Activated naive CD4-positive, alpha-beta T cell treated with anti-CD3 and anti-CD28 coated beads, Interleukin-2, amount 50 U/mL, for 16 hours (primary cell): Measurements from ENCODE around the gene PGGT1B.
"Not testable (repeated sequence)": the region's sequence is repeated elsewhere in the genome, so short reads cannot be mapped to it uniquely, and the experiment has no call there.

ENCODE experiments used
- DNase-seq: peaks from one replicate; pipeline ENCODE4 v3.0.0-alpha.2; 2020

The PGGT1B gene

GRCh38 chr5:115257981-115258380 lies 4.7 kb downstream of the PGGT1B start:
- no peak for DNase-seq

- DNase-seq: not testable (repeated sequence)
Observed at GRCh38 chr5:115249379-115249778, 13.3 kb downstream of the PGGT1B start.

- DNase-seq: no peak
Observed at GRCh38 chr5:115246361-115246991, 16.2 kb downstream of the PGGT1B start.

GRCh38 chr5:115243412-115243811 lies 19.3 kb downstream of the PGGT1B start:
- no peak for DNase-seq

GRCh38 chr5:115241881-115242642 lies 20.6 kb downstream of the PGGT1B start:
- no peak for DNase-seq

GRCh38 chr5:115237066-115237465 lies 25.6 kb downstream of the PGGT1B start:
- no peak for DNase-seq

GRCh38 chr5:115236599-115236998 lies 26.1 kb downstream of the PGGT1B start:
- DNase-seq: no peak

GRCh38 chr5:115231598-115231997 lies 31.1 kb downstream of the PGGT1B start:
- no peak for DNase-seq

GRCh38 chr5:115229606-115230005 lies 33.1 kb downstream of the PGGT1B start:
- no peak for DNase-seq

- DNase-seq: no peak
Observed at GRCh38 chr5:115227281-115227680, 35.4 kb downstream of the PGGT1B start.

GRCh38 chr5:115214541-115214940 lies 48.1 kb downstream of the PGGT1B start:
- DNase-seq: no peak

- DNase-seq: peak; percentile 32
Observed at GRCh38 chr5:115209279-115209678, 53.4 kb downstream of the PGGT1B start.

GRCh38 chr5:115202952-115203351 lies 59.7 kb downstream of the PGGT1B start:
- no peak for DNase-seq

- DNase-seq: no peak
Observed at GRCh38 chr5:115196161-115196560, 66.5 kb downstream of the PGGT1B start.

- DNase-seq: no peak
Observed at GRCh38 chr5:115194676-115195075, 68.0 kb downstream of the PGGT1B start.

GRCh38 chr5:115193295-115193694 lies 69.4 kb downstream of the PGGT1B start:
- no peak for DNase-seq

GRCh38 chr5:115192098-115192497 lies 70.6 kb downstream of the PGGT1B start:
- no peak for DNase-seq

GRCh38 chr5:115191474-115192031 lies 71.1 kb downstream of the PGGT1B start:
- DNase-seq: no peak

- DNase-seq: no peak
Observed at GRCh38 chr5:115190388-115190787, 72.3 kb downstream of the PGGT1B start.

GRCh38 chr5:115189866-115190265 lies 72.8 kb downstream of the PGGT1B start:
- DNase-seq: no peak

- no peak for DNase-seq
Observed at GRCh38 chr5:115186794-115187193, 75.9 kb downstream of the PGGT1B start.

- DNase-seq: no peak
Observed at GRCh38 chr5:115184770-115185169, 77.9 kb downstream of the PGGT1B start.

- DNase-seq: no peak
Observed at GRCh38 chr5:115181757-115182156, 80.9 kb downstream of the PGGT1B start.

- DNase-seq: peak; percentile 24
Observed at GRCh38 chr5:115180165-115180709, 82.4 kb downstream of the PGGT1B start.
